Hematopoietic multipotent progenitor cell treated with erythropoietin and hydrocortisone succinate and interleukin-3 and kit ligand, for 17 days (in vitro differentiated cells): ENCODE results near the gene LETMD1.
A peak's percentile ranks its signal among the peaks of the same experiment; 100 is the strongest.
"Not testable (repeated sequence)": the region's sequence is repeated elsewhere in the genome, so short reads cannot be mapped to it uniquely, and the experiment has no call there.

Experiments
- DNase-seq: peaks from one replicate; pipeline ENCODE4 v3.0.0-alpha.2; 2015; ENCODE audit warnings: low spot score

LETMD1 gene

GRCh38 chr12:51077930-51078329 is 29.8 kb downstream of the LETMD1 start:
- no peak for DNase-seq

- not testable (repeated sequence) for DNase-seq
These were observed 30.2 kb downstream of the LETMD1 start for GRCh38 chr12:51078346-51078745.

- not testable (repeated sequence) for DNase-seq
These were observed 30.7 kb downstream of the LETMD1 start for GRCh38 chr12:51078866-51079265.

GRCh38 chr12:51080136-51080535 is 32.0 kb downstream of the LETMD1 start:
- no peak for DNase-seq

GRCh38 chr12:51081421-51081820 is 33.3 kb downstream of the LETMD1 start:
- no peak for DNase-seq

- DNase-seq, result peak; percentile 13
These were observed 34.5 kb downstream of the LETMD1 start for GRCh38 chr12:51082561-51083125.

GRCh38 chr12:51083126-51083833 is 35.2 kb downstream of the LETMD1 start, which contains the start of gene CSRNP2:
CSRNP2 (minus strand) TSS chr12:51083596; CDS start chr12:51076561, 7,035 bp downstream.
- DNase-seq, result peak; percentile 73

GRCh38 chr12:51085757-51086156 is 37.6 kb downstream of the LETMD1 start:
- DNase-seq, result no peak

- DNase-seq, result no peak
These were observed 38.8 kb downstream of the LETMD1 start for GRCh38 chr12:51086933-51087332.

GRCh38 chr12:51087818-51088217 is 39.7 kb downstream of the LETMD1 start:
- no peak for DNase-seq

GRCh38 chr12:51090705-51091229 is 42.6 kb downstream of the LETMD1 start:
- DNase-seq, result no peak

- DNase-seq, result no peak
These were observed 50.5 kb downstream of the LETMD1 start for GRCh38 chr12:51098611-51099010.

GRCh38 chr12:51103977-51104376 is 55.9 kb downstream of the LETMD1 start:
- DNase-seq, result no peak

GRCh38 chr12:51108136-51108535 is 60.0 kb downstream of the LETMD1 start:
- DNase-seq, result no peak
